ENCODE measurements around the gene MPG.

Gene MPG

DNA sequence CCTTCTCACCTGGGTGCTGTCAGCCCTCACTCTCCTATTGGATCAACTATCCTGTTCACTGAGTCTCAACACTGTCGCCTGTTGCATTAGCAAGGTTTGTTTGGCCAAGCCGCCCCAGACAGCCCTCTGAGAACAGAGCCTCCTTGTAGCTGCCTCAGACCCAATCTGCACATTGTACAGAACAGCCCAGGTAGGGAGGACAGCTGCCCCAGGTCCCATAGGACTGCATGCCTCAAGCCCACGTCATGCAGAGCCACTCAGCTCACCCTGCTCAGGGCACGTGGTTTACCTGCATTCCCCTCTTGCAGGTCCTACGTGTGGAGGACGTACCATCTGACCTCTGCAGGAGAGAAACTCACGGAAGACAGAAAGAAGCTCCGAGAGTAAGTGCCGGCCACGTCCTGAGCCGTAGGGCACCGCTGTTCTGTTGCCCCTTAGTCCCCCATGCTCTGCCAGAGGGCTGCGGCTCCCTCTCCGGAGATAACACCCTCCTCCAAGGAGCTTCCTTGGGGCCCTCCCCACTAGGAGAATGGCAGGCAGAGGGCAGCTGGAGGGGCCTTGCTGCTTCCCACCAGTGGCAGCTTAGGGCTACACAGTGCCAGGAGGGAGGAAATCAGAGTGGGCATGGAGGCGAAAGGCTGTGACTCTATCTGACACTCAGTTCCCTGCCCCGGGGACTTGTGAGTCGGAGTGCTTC, 21.6 kb upstream of the MPG start:
- peaks cover 31% of the 10 kb centered on the region for H3K79me2 ChIP-seq (ENCODE audit: insufficient read depth, low read depth)
- no peak overlapping the region for H3K9ac ChIP-seq
- H3K4me2 ChIP-seq: no peak overlapping the region
- H3K27ac ChIP-seq: no peak overlapping the region
- TF ChIP-seq, protein P1, sequence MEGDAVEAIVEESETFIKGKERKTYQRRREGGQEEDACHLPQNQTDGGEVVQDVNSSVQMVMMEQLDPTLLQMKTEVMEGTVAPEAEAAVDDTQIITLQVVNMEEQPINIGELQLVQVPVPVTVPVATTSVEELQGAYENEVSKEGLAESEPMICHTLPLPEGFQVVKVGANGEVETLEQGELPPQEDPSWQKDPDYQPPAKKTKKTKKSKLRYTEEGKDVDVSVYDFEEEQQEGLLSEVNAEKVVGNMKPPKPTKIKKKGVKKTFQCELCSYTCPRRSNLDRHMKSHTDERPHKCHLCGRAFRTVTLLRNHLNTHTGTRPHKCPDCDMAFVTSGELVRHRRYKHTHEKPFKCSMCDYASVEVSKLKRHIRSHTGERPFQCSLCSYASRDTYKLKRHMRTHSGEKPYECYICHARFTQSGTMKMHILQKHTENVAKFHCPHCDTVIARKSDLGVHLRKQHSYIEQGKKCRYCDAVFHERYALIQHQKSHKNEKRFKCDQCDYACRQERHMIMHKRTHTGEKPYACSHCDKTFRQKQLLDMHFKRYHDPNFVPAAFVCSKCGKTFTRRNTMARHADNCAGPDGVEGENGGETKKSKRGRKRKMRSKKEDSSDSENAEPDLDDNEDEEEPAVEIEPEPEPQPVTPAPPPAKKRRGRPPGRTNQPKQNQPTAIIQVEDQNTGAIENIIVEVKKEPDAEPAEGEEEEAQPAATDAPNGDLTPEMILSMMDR (conservative IDR thresholded peaks at IDR 0.05; ENCODE audit: low read depth, low read length): no peak
- no peak overlapping the region for H2AFZ ChIP-seq (ENCODE audit: low read depth)
- no peaks in the 10 kb centered on the region for H4K20me1 ChIP-seq (ENCODE audit: insufficient read depth)
- no peaks in the 10 kb centered on the region for H3K27me3 ChIP-seq (ENCODE audit: insufficient read depth, low read depth)
- no peaks in the 10 kb centered on the region; the same call in 1 of the 2 replicates for H3K36me3 ChIP-seq (ENCODE audit: insufficient read depth)
- no peak overlapping the region for H3K4me3 ChIP-seq (IDR thresholded peaks at IDR 0.05; ENCODE audit: insufficient read depth, low read depth, low read length)
- H3K4me1 ChIP-seq (ENCODE audit: low read depth, poor library complexity, severe bottlenecking): peaks cover 12% of the 10 kb centered on the region

DNA sequence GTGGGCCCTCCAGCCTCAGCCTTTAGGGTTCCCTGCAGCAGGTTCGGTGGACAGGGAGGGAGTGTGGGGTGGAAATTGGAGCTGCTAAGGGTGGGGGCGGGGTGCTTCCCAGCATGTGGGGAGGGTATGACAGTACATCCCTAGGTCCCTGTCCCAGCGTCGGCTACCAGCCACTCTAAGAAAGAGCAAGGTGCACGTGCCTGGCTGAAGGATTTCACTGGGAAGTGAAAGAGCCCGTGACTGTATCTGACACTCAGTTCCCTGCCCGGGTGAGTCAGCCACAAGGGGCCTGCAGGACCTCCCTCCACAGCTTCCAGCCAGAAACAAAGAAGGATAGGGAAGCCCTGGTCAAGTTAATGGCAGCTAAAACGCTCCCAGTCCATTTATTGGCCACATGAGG, 20.3 kb upstream of the MPG start:
- Histone ChIP-seq H3K4me2 (no peak overlapping the region), H3K36me3 (ENCODE audit: insufficient read depth) (no peaks in the 10 kb centered on the region; the same call in 1 of the 2 replicates), H3K9ac (no peak overlapping the region), H4K20me1 (ENCODE audit: insufficient read depth) (no peaks in the 10 kb centered on the region), H2AFZ (ENCODE audit: low read depth) (no peak overlapping the region), H3K27me3 (ENCODE audit: insufficient read depth, low read depth) (no peaks in the 10 kb centered on the region), H3K79me2 (ENCODE audit: insufficient read depth, low read depth) (peaks cover 18% of the 10 kb centered on the region; the same call in 1 of the 2 replicates), H3K4me1 (ENCODE audit: low read depth, poor library complexity, severe bottlenecking) (peaks cover 3% of the 10 kb centered on the region), H3K4me3 (IDR thresholded peaks at IDR 0.05; ENCODE audit: insufficient read depth, low read depth, low read length) (no peak overlapping the region), H3K27ac (no peak overlapping the region)
- TF ChIP-seq, protein P1 (conservative IDR thresholded peaks at IDR 0.05; ENCODE audit: low read depth, low read length): no peak

DNA sequence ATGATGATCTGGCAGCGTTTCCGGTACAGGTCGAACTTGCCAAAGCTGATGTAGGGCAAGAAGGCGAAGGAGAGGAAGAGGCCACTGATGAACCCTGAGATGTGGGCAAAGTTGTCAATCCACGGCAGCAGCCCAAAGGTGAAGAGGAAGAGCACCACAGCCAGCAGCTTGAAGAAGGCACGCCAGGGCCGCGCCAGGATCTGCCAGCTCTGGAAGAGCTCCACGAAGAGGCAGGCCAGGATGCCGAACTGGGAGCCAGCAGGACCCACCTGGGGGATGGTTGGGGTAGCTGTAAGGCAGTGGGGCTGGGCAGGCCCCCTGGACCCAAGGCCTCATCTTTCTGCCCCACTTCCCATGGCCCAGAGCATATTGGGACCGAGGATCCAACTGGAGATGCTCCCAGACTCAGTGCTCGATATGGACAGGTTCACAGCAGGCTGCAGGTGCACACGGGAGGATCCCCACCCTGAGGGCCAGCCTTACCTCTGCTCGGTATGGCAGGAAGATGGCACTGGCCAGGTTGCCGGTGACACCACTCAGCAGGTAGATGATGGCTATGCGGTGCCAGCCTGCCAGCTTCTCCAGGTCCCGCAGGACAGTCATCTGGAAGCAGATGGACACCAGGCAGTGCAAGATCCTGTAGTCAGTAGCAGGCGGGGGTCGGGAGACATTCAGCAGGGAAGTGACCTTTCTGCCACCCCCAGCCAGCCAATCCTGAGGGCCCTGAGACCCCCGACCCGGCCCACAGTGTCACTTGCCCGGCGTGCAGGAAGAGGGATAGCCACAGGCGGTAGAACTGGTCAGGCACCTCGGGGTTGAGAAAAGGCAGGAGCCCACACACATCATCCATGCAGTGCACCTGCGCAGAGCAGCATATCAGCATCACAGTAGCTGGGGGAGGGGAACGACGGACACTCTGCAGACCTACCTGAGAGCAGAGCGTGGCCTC, 19.3 kb upstream of the MPG start:
- H3K4me1 ChIP-seq (ENCODE audit: low read depth, poor library complexity, severe bottlenecking): peaks cover 3% of the 10 kb centered on the region
- TF ChIP-seq, protein P1 (conservative IDR thresholded peaks at IDR 0.05; ENCODE audit: low read depth, low read length): no peak
- H3K79me2 ChIP-seq (ENCODE audit: insufficient read depth, low read depth): peaks cover 15% of the 10 kb centered on the region; the same call in 1 of the 2 replicates
- no peaks in the 10 kb centered on the region for H3K27me3 ChIP-seq (ENCODE audit: insufficient read depth, low read depth)
- H3K9ac ChIP-seq: no peak overlapping the region
- H3K36me3 ChIP-seq (ENCODE audit: insufficient read depth): no peaks in the 10 kb centered on the region; the same call in 1 of the 2 replicates
- H3K27ac ChIP-seq: no peak overlapping the region
- H3K4me2 ChIP-seq: no peak overlapping the region
- no peaks in the 10 kb centered on the region for H4K20me1 ChIP-seq (ENCODE audit: insufficient read depth)
- H2AFZ ChIP-seq (ENCODE audit: low read depth): no peak overlapping the region
- no peak overlapping the region for H3K4me3 ChIP-seq (IDR thresholded peaks at IDR 0.05; ENCODE audit: insufficient read depth, low read depth, low read length)

DNA sequence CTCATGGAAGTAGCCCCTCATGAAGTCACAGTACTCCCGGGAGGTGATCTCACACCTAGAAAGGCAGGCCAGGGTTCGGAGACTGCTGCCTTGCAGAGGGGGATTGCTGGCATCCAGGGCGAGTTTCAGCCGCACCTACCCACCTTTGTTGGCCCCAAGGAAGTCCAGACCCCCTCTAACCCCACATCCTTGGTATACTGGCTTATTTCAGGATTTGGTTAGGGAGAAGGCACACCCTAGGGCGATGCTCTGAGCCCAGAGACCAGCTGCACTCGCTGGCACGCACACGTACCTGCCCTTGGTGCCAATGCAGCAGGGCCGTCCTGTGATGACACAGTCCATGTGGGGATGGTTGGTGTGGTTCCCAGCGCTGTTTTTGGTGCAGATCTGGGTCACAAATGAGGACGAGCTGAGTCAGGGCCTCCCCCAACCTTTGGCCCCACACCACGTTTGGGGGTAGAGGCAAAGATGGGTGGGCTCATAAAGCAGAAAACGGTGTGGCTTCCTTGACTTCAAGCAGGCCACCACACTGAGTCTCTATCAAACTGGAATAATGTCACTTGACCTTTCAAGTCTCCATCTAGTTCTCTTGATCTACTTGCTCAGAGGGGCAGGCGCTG, 18.5 kb upstream of the MPG start:
- H3K4me2 ChIP-seq: no peak overlapping the region
- H3K27me3 ChIP-seq (ENCODE audit: insufficient read depth, low read depth): no peaks in the 10 kb centered on the region
- H4K20me1 ChIP-seq (ENCODE audit: insufficient read depth): no peaks in the 10 kb centered on the region
- no peaks in the 10 kb centered on the region; the same call in 1 of the 2 replicates for H3K36me3 ChIP-seq (ENCODE audit: insufficient read depth)
- H2AFZ ChIP-seq (ENCODE audit: low read depth): no peak overlapping the region
- no peak overlapping the region for H3K9ac ChIP-seq
- H3K4me1 ChIP-seq (ENCODE audit: low read depth, poor library complexity, severe bottlenecking): no peaks in the 10 kb centered on the region
- H3K79me2 ChIP-seq (ENCODE audit: insufficient read depth, low read depth): peaks cover 8% of the 10 kb centered on the region; the same call in 1 of the 2 replicates
- TF ChIP-seq, protein P1 (conservative IDR thresholded peaks at IDR 0.05; ENCODE audit: low read depth, low read length): no peak
- no peak overlapping the region for H3K4me3 ChIP-seq (IDR thresholded peaks at IDR 0.05; ENCODE audit: insufficient read depth, low read depth, low read length)
- no peak overlapping the region for H3K27ac ChIP-seq

All from KMS-11 (cell line).